SK-N-SH (cell line): ENCODE data around the gene STAB1. TPM values are rescaled to one million over a fixed set of nuclear protein-coding genes. Genes with fewer than 3 reads are reported as not detected.

Experiments
- CTCF ChIA-PET: fragments of 300-600, 350-600 bp; formaldehyde crosslinking; extraction: SDS; loops from one replicate; lab custom pipeline; 2021; lab: Yijun Ruan, JAX
- POLR2A ChIA-PET: fragments of 350-600 bp; sonication (Branson Sonifier 250); formaldehyde crosslinking; extraction: SDS; loops from one replicate; lab custom pipeline; 2020; ENCODE audit warnings: antibody characterized with exemption, inconsistent platforms; lab: Yijun Ruan, JAX
- DNase-seq: peaks from one replicate; pipeline ENCODE4 v3.0.0; 2012
- H2AFZ ChIP-seq: fragments of 200-600 bp; sonication (generic); 2 replicates; pipeline ENCODE4 v1.8.1; 2016; ENCODE audit warnings: antibody characterized with exemption, mild to moderate bottlenecking, low read depth
- H3F3A ChIP-seq: fragments of 200-600 bp; sonication (generic); replicated peaks from 2 replicates; pipeline ENCODE3; 2016; ENCODE audit warnings: antibody characterized with exemption, mild to moderate bottlenecking; ENCODE audit not compliant: insufficient read depth
- H3K27ac ChIP-seq, 2 experiments: fragments of 200-500 bp in 1 of 2; fragments of 200-600 bp in 1 of 2; sonication (Bioruptor generic) in 1 of 2; sonication (generic), shearing (Covaris generic) in 1 of 2; 2 replicates each; pipeline versions ENCODE4 v1.5.1 to v1.6.1; 2014 to 2016; ENCODE audit warnings: low read depth in 2 of 2, inconsistent platforms in 1 of 2, low read length in 1 of 2, mild to moderate bottlenecking in 1 of 2, mixed read lengths in 1 of 2
- H3K27me3 ChIP-seq: fragments of 200-600 bp; sonication (generic), shearing (Covaris generic); 2 replicates; pipeline ENCODE4 v1.6.1; 2016; ENCODE audit warnings: mixed run types; ENCODE audit not compliant: insufficient read depth
- H3K36me3 ChIP-seq, 2 experiments: fragments of 200-500 bp in 1 of 2; fragments of 200-600 bp in 1 of 2; sonication (Bioruptor generic) in 1 of 2; sonication (generic) in 1 of 2; replicated peaks in 1 of 2; 2 replicates each; pipeline versions ENCODE3 to v1.5.1; 2014 to 2016; ENCODE audit warnings: low read length in 1 of 2, mild to moderate bottlenecking in 1 of 2; ENCODE audit not compliant: insufficient read depth in 2 of 2, control insufficient read depth in 1 of 2
- H3K4me1 ChIP-seq, 2 experiments: fragments of 200-500 bp in 1 of 2; fragments of 200-600 bp in 1 of 2; sonication (Bioruptor generic) in 1 of 2; sonication (generic), shearing (Covaris generic) in 1 of 2; 2 replicates each; pipeline versions ENCODE4 v1.5.1 to v1.6.1; 2014 to 2016; ENCODE audit warnings: low read depth in 1 of 2, low read length in 1 of 2, mixed run types in 1 of 2; ENCODE audit not compliant: insufficient read depth in 2 of 2, control insufficient read depth in 1 of 2
- H3K4me2 ChIP-seq: fragments of 200-600 bp; sonication (generic), shearing (Covaris generic); 2 replicates; pipeline ENCODE4 v1.6.1; 2017; ENCODE audit warnings: mixed run types
- H3K4me3 ChIP-seq, 2 experiments: fragments of 200-500 bp in 1 of 2; fragments of 200-600 bp in 1 of 2; sonication (Bioruptor generic) in 1 of 2; sonication (generic), shearing (Covaris generic) in 1 of 2; 2 replicates each; pipeline versions ENCODE4 v1.5.1 to v1.8.1; 2014 to 2016; ENCODE audit warnings: low read depth in 2 of 2, inconsistent platforms in 1 of 2, low read length in 1 of 2, mild to moderate bottlenecking in 1 of 2, mixed read lengths in 1 of 2, moderate library complexity in 1 of 2
- H3K79me2 ChIP-seq: fragments of 200-600 bp; sonication (generic); 2 replicates; pipeline ENCODE4 v1.8.1; 2017; ENCODE audit warnings: mild to moderate bottlenecking; ENCODE audit not compliant: insufficient read depth
- H3K9ac ChIP-seq: fragments of 200-600 bp; sonication (generic); 2 replicates; pipeline ENCODE4 v1.6.1; 2017; ENCODE audit warnings: mixed run types
- H3K9me2 ChIP-seq: fragments of 200-600 bp; sonication (generic); 2 replicates; pipeline ENCODE4 v1.6.1; 2017; ENCODE audit warnings: mixed run types
- H3K9me3 ChIP-seq: fragments of 200-600 bp; sonication (generic); 2 replicates; pipeline ENCODE4 v1.6.1; 2017; ENCODE audit warnings: mixed run types, mild to moderate bottlenecking, moderate library complexity
- H4K20me1 ChIP-seq: fragments of 200-600 bp; sonication (generic); 2 replicates; pipeline ENCODE4 v1.6.1; 2017; ENCODE audit warnings: mild to moderate bottlenecking, mixed run types; ENCODE audit not compliant: insufficient read depth
- CHD2 ChIP-seq: fragments of 150-350 bp; IDR thresholded peaks from 2 replicates; pipeline ENCODE4 v1.6.1; 2018; ENCODE audit warnings: low read length; ENCODE audit not compliant: partially characterized antibody
- FOSL2 ChIP-seq: IDR thresholded peaks from 2 replicates; pipeline ENCODE4 v1.4.0; 2012; ENCODE audit warnings: low read depth, mild to moderate bottlenecking, moderate library complexity, borderline replicate concordance
- GABPA ChIP-seq: IDR thresholded peaks from 2 replicates; pipeline ENCODE4 v1.4.0; 2012; ENCODE audit warnings: low read depth, mild to moderate bottlenecking
- JUND ChIP-seq: IDR thresholded peaks from 2 replicates; pipeline ENCODE4 v1.4.0; 2012
- MEF2A ChIP-seq: IDR thresholded peaks from 2 replicates; pipeline ENCODE4 v1.4.0; 2012; ENCODE audit warnings: low read depth, borderline replicate concordance
- REST ChIP-seq: IDR thresholded peaks from 2 replicates; pipeline ENCODE4 v1.6.1; 2012; ENCODE audit warnings: mild to moderate bottlenecking, low read depth, low read length, moderate library complexity
- YY1 ChIP-seq: IDR thresholded peaks from 2 replicates; pipeline ENCODE4 v1.4.0; 2012; ENCODE audit warnings: low read depth, mild to moderate bottlenecking
- ZBTB33 ChIP-seq: IDR thresholded peaks from 2 replicates; pipeline ENCODE4 v1.4.0; 2012; ENCODE audit warnings: low read depth, borderline replicate concordance
- WGBS: methylation state at CpG from one replicate; pipeline ENCODE4 v1.1.6; 2017; ENCODE audit warnings: low lambda C conversion rate; 5-methylcytosine and 5-hydroxymethylcytosine counted together
- polyA plus RNA-seq, 3 experiments: library from polyadenylated mRNA; depleted of rRNA; stranded (reverse); fragments of >200 nt; gene quantifications; 2 replicates each; pipeline ENCODE4 v1.2.3, GENCODE V29; 2012

The STAB1 gene
- polyA plus RNA-seq, 1 of the 3 experiments (the other 2 are of a cell fraction) = 0.05 TPM

GRCh38 chr3:52469001-52469400 is 26.1 kb upstream of the STAB1 start (continued):
- no peak for TF ChIP-seq MEF2A
- TF ChIP-seq ZBTB33 = no peak
- TF ChIP-seq YY1 = no peak
- no peak for TF ChIP-seq JUND
- no peak for TF ChIP-seq REST

- Histone ChIP-seq H3K9ac (no peak overlapping the region), H3K4me2 (no peak overlapping the region), H2AFZ (no peak overlapping the region), H3K27ac (no peak overlapping the region), H3K4me3 (no peak overlapping the region), H3K4me1 (peaks cover under 1 to 3% of the 10 kb centered on the region in 2 experiments; a peak in 2 of 4 replicates), H3K27me3 (no peaks in the 10 kb centered on the region), H3K36me3 (peaks cover 39 to 42% of the 10 kb centered on the region in 2 experiments), H3K9me3 (no peaks in the 10 kb centered on the region), H4K20me1 (peaks cover 19% of the 10 kb centered on the region; the same call in 1 of the 2 replicates), H3K79me2 (peaks cover 51% of the 10 kb centered on the region; the same call in 1 of the 2 replicates), H3K9me2 (no peaks in the 10 kb centered on the region), H3F3A (peaks cover 2% of the 10 kb centered on the region)
- 100% methylated on average over 1 of the region's 4 CpGs for WGBS
- TF ChIP-seq JUND (no peak), GABPA (no peak), YY1 (no peak), CHD2 (no peak), FOSL2 (no peak)
- DNase-seq = no peak
- ChIA-PET CTCF (interaction anchor here (0.9 to 8.0 kb wide), 17 partner anchors 8 to 219 kb away, joined by 3 to 53 read pairs (median 7); partner anchors contain the start of gene SEMA3G), POLR2A (no interaction called here)
Observed at GRCh38 chr3:52470920-52471319, 24.2 kb upstream of the STAB1 start.
